ENCODE measurements around the gene RNF157. TPM values are rescaled to one million over a fixed set of nuclear protein-coding genes. Genes with fewer than 3 reads are reported as not detected.

Gene RNF157
- total RNA-seq, 1 experiment from 2014 or later, result 29.3 TPM

GRCh38 chr17:76141212-76142038 is 98.9 kb downstream of the RNF157 start, which contains the start of gene FOXJ1:
Gene FOXJ1, minus strand, starts transcription at chr17:76141245. Its CDS starts 850 bp downstream, at chr17:76140395.
- Mint-ChIP-seq H3K4me1 (ENCODE audit: low read depth, unreplicated experiment) (peaks cover 40% of the 10 kb centered on the region), H3K36me3 (ENCODE audit: insufficient read depth, unreplicated experiment) (peaks cover 33% of the 10 kb centered on the region), H3K9me3 (ENCODE audit: unreplicated experiment) (no peaks in the 10 kb centered on the region), H3K27me3 (ENCODE audit: insufficient read depth, unreplicated experiment) (no peaks in the 10 kb centered on the region), H3K4me3 (ENCODE audit: unreplicated experiment) (peak within 1 kb of the TSS; percentile 82), H3K27ac (ENCODE audit: unreplicated experiment) (peak within 1 kb of the TSS; percentile 63)
- Histone ChIP-seq H3K4me3 (ENCODE audit: low read depth, low read length) (peak within 1 kb of the TSS; percentile 70), H3K9me3 (no peaks in the 10 kb centered on the region), H3K27me3 (replicated peaks; ENCODE audit: control insufficient read depth, insufficient read depth, low read length) (no peaks in the 10 kb centered on the region), H3K4me1 (peaks cover 59% of the 10 kb centered on the region), H3K36me3 (ENCODE audit: control insufficient read depth, insufficient read depth, low read length) (no peaks in the 10 kb centered on the region; the same call in 1 of the 2 replicates)
- intact Hi-C loops (cut with micrococcal nuclease; ENCODE audit: unreplicated experiment), result loop anchor here (1.0 kb wide), 1 partner anchor 9 kb away; no protein-coding TSS in a partner anchor
- TF ChIP-seq, protein P1, sequence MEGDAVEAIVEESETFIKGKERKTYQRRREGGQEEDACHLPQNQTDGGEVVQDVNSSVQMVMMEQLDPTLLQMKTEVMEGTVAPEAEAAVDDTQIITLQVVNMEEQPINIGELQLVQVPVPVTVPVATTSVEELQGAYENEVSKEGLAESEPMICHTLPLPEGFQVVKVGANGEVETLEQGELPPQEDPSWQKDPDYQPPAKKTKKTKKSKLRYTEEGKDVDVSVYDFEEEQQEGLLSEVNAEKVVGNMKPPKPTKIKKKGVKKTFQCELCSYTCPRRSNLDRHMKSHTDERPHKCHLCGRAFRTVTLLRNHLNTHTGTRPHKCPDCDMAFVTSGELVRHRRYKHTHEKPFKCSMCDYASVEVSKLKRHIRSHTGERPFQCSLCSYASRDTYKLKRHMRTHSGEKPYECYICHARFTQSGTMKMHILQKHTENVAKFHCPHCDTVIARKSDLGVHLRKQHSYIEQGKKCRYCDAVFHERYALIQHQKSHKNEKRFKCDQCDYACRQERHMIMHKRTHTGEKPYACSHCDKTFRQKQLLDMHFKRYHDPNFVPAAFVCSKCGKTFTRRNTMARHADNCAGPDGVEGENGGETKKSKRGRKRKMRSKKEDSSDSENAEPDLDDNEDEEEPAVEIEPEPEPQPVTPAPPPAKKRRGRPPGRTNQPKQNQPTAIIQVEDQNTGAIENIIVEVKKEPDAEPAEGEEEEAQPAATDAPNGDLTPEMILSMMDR (IDR thresholded peaks at IDR 0.05; ENCODE audit: insufficient read depth in 1 of 2, low read depth in 1 of 2, low read length in 1 of 2, severe bottlenecking in 1 of 2, unreplicated experiment in 1 of 2), result no peak
- peak; percentile 95 to 97 for DNase-seq
- TSS peak; percentile 33 for BruUV-seq (replicated peaks)
- POLR2A ChIA-PET, result interaction anchor here (0.5 to 4.3 kb wide), 4 partner anchors 8 to 175 kb away, joined by 3 to 31 read pairs (median 4); no protein-coding TSS in a partner anchor
- CTCF ChIA-PET, result interaction anchor here (0.6 to 6.2 kb wide), 6 partner anchors 9 to 530 kb away, joined by 3 to 57 read pairs (median 3); no protein-coding TSS in a partner anchor

- H3K27me3 Mint-ChIP-seq (ENCODE audit: insufficient read depth, unreplicated experiment), result no peaks in the 10 kb centered on the region
- H3K4me1 ChIP-seq, result peaks cover 66% of the 10 kb centered on the region
Observed at GRCh38 chr17:76140661-76141211, 99.6 kb downstream of the RNF157 start.

More at GRCh38 chr17:76140661-76141211, 99.6 kb downstream of the RNF157 start:
- TF ChIP-seq, protein P1 (IDR thresholded peaks at IDR 0.05; ENCODE audit: insufficient read depth in 1 of 2, low read depth in 1 of 2, low read length in 1 of 2, severe bottlenecking in 1 of 2, unreplicated experiment in 1 of 2), result no peak
- Mint-ChIP-seq H3K9me3 (ENCODE audit: unreplicated experiment) (no peaks in the 10 kb centered on the region), H3K4me3 (ENCODE audit: unreplicated experiment) (peak overlapping the region; percentile 82), H3K36me3 (ENCODE audit: insufficient read depth, unreplicated experiment) (peaks cover 33% of the 10 kb centered on the region), H3K27ac (ENCODE audit: unreplicated experiment) (peak overlapping the region; percentile 63), H3K4me1 (ENCODE audit: low read depth, unreplicated experiment) (peaks cover 46% of the 10 kb centered on the region)
- intact Hi-C loops (cut with micrococcal nuclease; ENCODE audit: unreplicated experiment), result loop anchor here (1.0 kb wide), 1 partner anchor 8 kb away; no protein-coding TSS in a partner anchor
- H3K9me3 ChIP-seq, result no peaks in the 10 kb centered on the region
- POLR2A ChIA-PET, result interaction anchor here (0.6 to 4.3 kb wide), 3 partner anchors 8 to 174 kb away, joined by 3 to 31 read pairs (median 6); no protein-coding TSS in a partner anchor
- no peaks in the 10 kb centered on the region for H3K27me3 ChIP-seq (replicated peaks; ENCODE audit: control insufficient read depth, insufficient read depth, low read length)
- DNase-seq, result no peak
- CTCF ChIA-PET, result interaction anchor here (0.6 to 6.2 kb wide), 4 partner anchors 8 to 531 kb away, joined by 3 to 57 read pairs (median 4); no protein-coding TSS in a partner anchor
- H3K36me3 ChIP-seq (ENCODE audit: control insufficient read depth, insufficient read depth, low read length), result no peaks in the 10 kb centered on the region; the same call in 1 of the 2 replicates
- H3K4me3 ChIP-seq (ENCODE audit: low read depth, low read length), result peak overlapping the region; percentile 70
- BruUV-seq (replicated peaks), result TSS peak; percentile 16

Measured in Caco-2 (cell line).